ENCODE data around the gene CACNB2. TPM values are rescaled to one million over a fixed set of nuclear protein-coding genes. Genes with fewer than 3 reads are reported as not detected.

Gene CACNB2
- total and polyA plus RNA-seq, 10 of the 15 experiments (the other 5 are each of a cell fraction or from before 2014, with no cell fraction given) = 0.62 to 8.1 (median 1.2) TPM

DNA sequence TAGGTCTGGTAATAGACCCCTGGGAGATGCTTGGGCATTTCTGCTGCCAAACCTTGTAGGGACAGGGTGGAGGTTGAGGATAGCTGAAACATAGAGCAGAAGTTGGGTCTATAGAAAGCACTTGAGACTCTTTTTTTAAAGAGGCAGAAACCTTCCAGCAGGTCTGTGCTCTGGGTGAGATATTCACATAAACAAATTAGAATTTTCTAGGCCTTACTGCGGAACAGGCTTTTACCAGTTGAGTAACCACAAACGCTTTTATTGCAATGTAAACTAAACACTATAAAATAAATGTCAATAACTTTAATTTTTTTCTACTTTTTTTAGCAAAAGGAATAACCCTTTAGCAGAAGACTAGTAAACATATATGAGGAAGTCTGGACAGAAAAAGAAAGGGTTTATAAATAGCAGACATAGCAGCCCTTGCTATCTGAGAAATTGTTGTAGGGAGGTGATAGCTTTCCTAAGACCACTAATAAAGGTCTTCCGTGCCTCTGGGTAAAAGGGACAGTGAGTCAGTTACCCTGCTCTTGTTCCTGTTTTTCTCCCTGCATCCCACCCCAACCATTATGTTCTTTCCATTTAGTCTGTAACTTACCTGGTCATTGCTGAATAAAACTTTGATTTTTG lies 38.7 kb downstream of the CACNB2 start:
- 31% methylated on average over 3 of the region's 3 CpGs for WGBS (ENCODE audit: insufficient coverage, insufficient replicate concordance, low lambda C conversion rate, missing lambda C conversion rate)
- BruUV-seq (replicated peaks) = no TSS peak

More for the DNA sequence above, 38.7 kb downstream of the CACNB2 start:
- ChIA-PET POLR2A (no interaction called here), CTCF (no interaction called here), RAD21 (ENCODE audit: unreplicated experiment) (no interaction called here), SMC1A (ENCODE audit: uncharacterized antibody, unreplicated experiment) (no interaction called here)
- Histone ChIP-seq H3K4me1 (ENCODE audit: control insufficient read depth, insufficient read depth, low read length) (no peaks in the 10 kb centered on the region), H3K9ac (ENCODE audit: control insufficient read depth, insufficient read depth, low read length) (no peak overlapping the region), H3K27ac (ENCODE audit: control insufficient read depth, insufficient read depth) (no peak overlapping the region), H3K4me2 (ENCODE audit: control insufficient read depth, insufficient read depth) (no peak overlapping the region), H3K4me3 (no peak overlapping the region), H3K36me3 (ENCODE audit: control insufficient read depth in 2 of 2, insufficient read depth in 2 of 2, low read length in 1 of 2) (no peaks in the 10 kb centered on the region), H2AFZ (ENCODE audit: control insufficient read depth, low read depth, low read length) (no peak overlapping the region), H3K79me2 (ENCODE audit: control insufficient read depth, insufficient read depth, low read length) (no peaks in the 10 kb centered on the region), H4K20me1 (ENCODE audit: control insufficient read depth, insufficient read depth) (no peaks in the 10 kb centered on the region), H3K9me3 (replicated peaks; ENCODE audit: control insufficient read depth, insufficient read depth, low read length) (no peaks in the 10 kb centered on the region), H3K27me3 (replicated peaks in 1 of 2; ENCODE audit: control insufficient read depth in 2 of 2, insufficient read depth in 2 of 2, low read length in 1 of 2) (no peaks in the 10 kb centered on the region)
- intact Hi-C loops (cut with micrococcal nuclease; ENCODE audit: unreplicated experiment) (no loop called here), in situ Hi-C loops (cut with MboI) (no loop called here)
- TF ChIP-seq, protein P1, sequence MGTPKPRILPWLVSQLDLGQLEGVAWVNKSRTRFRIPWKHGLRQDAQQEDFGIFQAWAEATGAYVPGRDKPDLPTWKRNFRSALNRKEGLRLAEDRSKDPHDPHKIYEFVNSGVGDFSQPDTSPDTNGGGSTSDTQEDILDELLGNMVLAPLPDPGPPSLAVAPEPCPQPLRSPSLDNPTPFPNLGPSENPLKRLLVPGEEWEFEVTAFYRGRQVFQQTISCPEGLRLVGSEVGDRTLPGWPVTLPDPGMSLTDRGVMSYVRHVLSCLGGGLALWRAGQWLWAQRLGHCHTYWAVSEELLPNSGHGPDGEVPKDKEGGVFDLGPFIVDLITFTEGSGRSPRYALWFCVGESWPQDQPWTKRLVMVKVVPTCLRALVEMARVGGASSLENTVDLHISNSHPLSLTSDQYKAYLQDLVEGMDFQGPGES (IDR thresholded peaks at IDR 0.05) = no peak
- TF ChIP-seq, protein P2, sequence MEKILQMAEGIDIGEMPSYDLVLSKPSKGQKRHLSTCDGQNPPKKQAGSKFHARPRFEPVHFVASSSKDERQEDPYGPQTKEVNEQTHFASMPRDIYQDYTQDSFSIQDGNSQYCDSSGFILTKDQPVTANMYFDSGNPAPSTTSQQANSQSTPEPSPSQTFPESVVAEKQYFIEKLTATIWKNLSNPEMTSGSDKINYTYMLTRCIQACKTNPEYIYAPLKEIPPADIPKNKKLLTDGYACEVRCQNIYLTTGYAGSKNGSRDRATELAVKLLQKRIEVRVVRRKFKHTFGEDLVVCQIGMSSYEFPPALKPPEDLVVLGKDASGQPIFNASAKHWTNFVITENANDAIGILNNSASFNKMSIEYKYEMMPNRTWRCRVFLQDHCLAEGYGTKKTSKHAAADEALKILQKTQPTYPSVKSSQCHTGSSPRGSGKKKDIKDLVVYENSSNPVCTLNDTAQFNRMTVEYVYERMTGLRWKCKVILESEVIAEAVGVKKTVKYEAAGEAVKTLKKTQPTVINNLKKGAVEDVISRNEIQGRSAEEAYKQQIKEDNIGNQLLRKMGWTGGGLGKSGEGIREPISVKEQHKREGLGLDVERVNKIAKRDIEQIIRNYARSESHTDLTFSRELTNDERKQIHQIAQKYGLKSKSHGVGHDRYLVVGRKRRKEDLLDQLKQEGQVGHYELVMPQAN (conservative IDR thresholded peaks at IDR 0.05) = no peak
- TF ChIP-seq, protein P3, sequence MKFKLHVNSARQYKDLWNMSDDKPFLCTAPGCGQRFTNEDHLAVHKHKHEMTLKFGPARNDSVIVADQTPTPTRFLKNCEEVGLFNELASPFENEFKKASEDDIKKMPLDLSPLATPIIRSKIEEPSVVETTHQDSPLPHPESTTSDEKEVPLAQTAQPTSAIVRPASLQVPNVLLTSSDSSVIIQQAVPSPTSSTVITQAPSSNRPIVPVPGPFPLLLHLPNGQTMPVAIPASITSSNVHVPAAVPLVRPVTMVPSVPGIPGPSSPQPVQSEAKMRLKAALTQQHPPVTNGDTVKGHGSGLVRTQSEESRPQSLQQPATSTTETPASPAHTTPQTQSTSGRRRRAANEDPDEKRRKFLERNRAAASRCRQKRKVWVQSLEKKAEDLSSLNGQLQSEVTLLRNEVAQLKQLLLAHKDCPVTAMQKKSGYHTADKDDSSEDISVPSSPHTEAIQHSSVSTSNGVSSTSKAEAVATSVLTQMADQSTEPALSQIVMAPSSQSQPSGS (IDR thresholded peaks at IDR 0.05; ENCODE audit: low read length) = no peak
- TF ChIP-seq RAD21 (IDR thresholded peaks at IDR 0.05; ENCODE audit: insufficient read depth, low read depth, low read length) (no peak), CREB1 (IDR thresholded peaks at IDR 0.05; ENCODE audit: low read depth) (no peak), SUPT20H (IDR thresholded peaks at IDR 0.05; ENCODE audit: borderline replicate concordance, control insufficient read depth, low read depth, low read length) (no peak), ETV6 (conservative IDR thresholded peaks at IDR 0.05 in 1 of 2, IDR thresholded peaks at IDR 0.05 in 1 of 2; ENCODE audit: borderline replicate concordance in 1 of 2, low read depth in 1 of 2) (no peak), CBFB (IDR thresholded peaks at IDR 0.05; ENCODE audit: low read depth) (no peak)
- FAIRE-seq (no peak), DNase-seq (ENCODE audit: low read depth, low spot score) (no peak), ATAC-seq (no peak)

All from GM12878 (cell line).